Measurements from ENCODE around the gene TWSG1. TPM values are rescaled to one million over a fixed set of nuclear protein-coding genes. Genes with fewer than 3 reads are reported as not detected.

The TWSG1 gene
- total RNA-seq, 4 donors from 2014 or later, result 10.7 to 45.2 (median 22.6) TPM

- WGBS, 2 donors, result 70 to 71% methylated on average over 1 of the region's 1 CpG
- no peak for TF ChIP-seq POLR2A (IDR thresholded peaks at IDR 0.05)
- TF ChIP-seq, protein P1, sequence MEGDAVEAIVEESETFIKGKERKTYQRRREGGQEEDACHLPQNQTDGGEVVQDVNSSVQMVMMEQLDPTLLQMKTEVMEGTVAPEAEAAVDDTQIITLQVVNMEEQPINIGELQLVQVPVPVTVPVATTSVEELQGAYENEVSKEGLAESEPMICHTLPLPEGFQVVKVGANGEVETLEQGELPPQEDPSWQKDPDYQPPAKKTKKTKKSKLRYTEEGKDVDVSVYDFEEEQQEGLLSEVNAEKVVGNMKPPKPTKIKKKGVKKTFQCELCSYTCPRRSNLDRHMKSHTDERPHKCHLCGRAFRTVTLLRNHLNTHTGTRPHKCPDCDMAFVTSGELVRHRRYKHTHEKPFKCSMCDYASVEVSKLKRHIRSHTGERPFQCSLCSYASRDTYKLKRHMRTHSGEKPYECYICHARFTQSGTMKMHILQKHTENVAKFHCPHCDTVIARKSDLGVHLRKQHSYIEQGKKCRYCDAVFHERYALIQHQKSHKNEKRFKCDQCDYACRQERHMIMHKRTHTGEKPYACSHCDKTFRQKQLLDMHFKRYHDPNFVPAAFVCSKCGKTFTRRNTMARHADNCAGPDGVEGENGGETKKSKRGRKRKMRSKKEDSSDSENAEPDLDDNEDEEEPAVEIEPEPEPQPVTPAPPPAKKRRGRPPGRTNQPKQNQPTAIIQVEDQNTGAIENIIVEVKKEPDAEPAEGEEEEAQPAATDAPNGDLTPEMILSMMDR (IDR thresholded peaks at IDR 0.05), result no peak
- intact Hi-C loops (cut with DNase I), result no loop called here
Observed at GRCh38 chr18:9354256-9354655, 19.7 kb downstream of the TWSG1 start.

GRCh38 chr18:9356976-9357375 lies 22.4 kb downstream of the TWSG1 start:
- TF ChIP-seq, protein P1 (IDR thresholded peaks at IDR 0.05), result no peak
- no peak for TF ChIP-seq POLR2A (IDR thresholded peaks at IDR 0.05)
- intact Hi-C loops (cut with DNase I), result no loop called here

More at GRCh38 chr18:9354256-9354655, 19.7 kb downstream of the TWSG1 start:
- Histone ChIP-seq H3K27ac (no peak overlapping the region), H3K27me3 (no peaks in the 10 kb centered on the region), H3K4me3 (no peak overlapping the region), H3K36me3 (no peaks in the 10 kb centered on the region), H3K9me3 (no peaks in the 10 kb centered on the region), H3K4me1 (peaks cover 0 to 3% (median 0%) of the 10 kb centered on the region in 3 donors)
- no peak for DNase-seq

DNA sequence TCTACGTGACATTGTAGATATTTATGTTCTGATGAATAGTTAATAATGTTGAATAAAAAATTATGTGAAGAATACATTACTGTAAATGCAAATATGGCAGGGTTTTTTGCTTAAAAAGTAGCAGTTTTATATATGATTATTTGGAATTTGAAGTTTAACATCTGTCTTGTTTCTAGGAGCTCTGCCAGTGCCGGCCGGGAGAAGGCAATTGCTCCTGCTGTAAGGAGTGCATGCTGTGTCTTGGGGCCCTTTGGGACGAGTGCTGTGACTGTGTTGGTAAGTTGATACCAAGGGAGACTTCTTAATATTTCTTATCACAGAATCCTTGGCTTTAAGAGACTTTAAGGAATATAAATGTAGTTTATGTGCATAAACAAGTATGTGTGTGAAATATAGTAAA lies 25.2 kb downstream of the TWSG1 start:
- Histone ChIP-seq H3K4me3 (no peak overlapping the region), H3K4me1 (peaks cover 0 to 23% (median 0%) of the 10 kb centered on the region in 3 donors), H3K36me3 (peaks cover 0 to 14% (median 0%) of the 10 kb centered on the region in 3 donors), H3K27me3 (no peaks in the 10 kb centered on the region), H3K9me3 (no peaks in the 10 kb centered on the region), H3K27ac (no peak overlapping the region)
- TF ChIP-seq, protein P1 (IDR thresholded peaks at IDR 0.05), result no peak
- no peak for TF ChIP-seq POLR2A (IDR thresholded peaks at IDR 0.05)
- intact Hi-C loops (cut with DNase I), result no loop called here
- 76 to 87% methylated on average over 4 of the region's 4 CpGs for WGBS, 2 donors
- no peak for DNase-seq

More at GRCh38 chr18:9356976-9357375, 22.4 kb downstream of the TWSG1 start:
- no peak for DNase-seq
- Histone ChIP-seq H3K9me3 (no peaks in the 10 kb centered on the region), H3K36me3 (peaks cover 0 to 14% (median 0%) of the 10 kb centered on the region in 3 donors), H3K4me3 (no peak overlapping the region), H3K27ac (no peak overlapping the region), H3K4me1 (peaks cover 0 to 3% (median 0%) of the 10 kb centered on the region in 3 donors), H3K27me3 (no peaks in the 10 kb centered on the region)
- 95 to 100% methylated on average over 2 of the region's 2 CpGs for WGBS, 2 donors

- WGBS, 2 donors, result 78 to 83% methylated on average over 3 of the region's 3 CpGs
- Histone ChIP-seq H3K36me3 (peaks cover 0 to 14% (median 0%) of the 10 kb centered on the region in 3 donors), H3K4me1 (peaks cover 0 to 34% (median 6%) of the 10 kb centered on the region in 3 donors), H3K9me3 (no peaks in the 10 kb centered on the region), H3K27ac (no peak overlapping the region), H3K4me3 (no peak overlapping the region), H3K27me3 (no peaks in the 10 kb centered on the region)
- TF ChIP-seq, protein P1 (IDR thresholded peaks at IDR 0.05), result no peak
- no peak for TF ChIP-seq POLR2A (IDR thresholded peaks at IDR 0.05)
- DNase-seq, result no peak
- intact Hi-C loops (cut with DNase I), result no loop called here
Observed at GRCh38 chr18:9361191-9361590, 26.6 kb downstream of the TWSG1 start.

GRCh38 chr18:9362869-9363268 lies 28.3 kb downstream of the TWSG1 start:
- TF ChIP-seq, protein P1 (IDR thresholded peaks at IDR 0.05), result no peak
- TF ChIP-seq POLR2A (IDR thresholded peaks at IDR 0.05), result no peak
- H3K9me3 ChIP-seq, result no peaks in the 10 kb centered on the region
- WGBS, 2 donors, result 43 to 50% methylated on average over 1 of the region's 1 CpG
- no peaks in the 10 kb centered on the region for H3K27me3 ChIP-seq
- H3K36me3 ChIP-seq, result peaks cover 0 to 21% (median 0%) of the 10 kb centered on the region in 3 donors
- no peak overlapping the region for H3K4me3 ChIP-seq
- H3K4me1 ChIP-seq, result peaks cover 0 to 44% (median 6%) of the 10 kb centered on the region in 3 donors
- intact Hi-C loops (cut with DNase I), result no loop called here
- DNase-seq, result no peak
- H3K27ac ChIP-seq, result peak overlapping the region in 1 of 4 donors; percentile 24

Measured in esophagus squamous epithelium (tissue), 5 donors.